Skeletal muscle tissue (tissue), 4 donors: ENCODE measurements around the gene SRD5A1. TPM values are rescaled to one million over a fixed set of nuclear protein-coding genes. Genes with fewer than 3 reads are reported as not detected.
A peak's percentile ranks its signal among the peaks of the same experiment; 100 is the strongest.

Experiments used
- H3K27ac ChIP-seq: one replicate; pipeline ENCODE4 v1.7.0; 2013; ENCODE audit warnings: mild to moderate bottlenecking, low read depth, low read length, inconsistent platforms
- H3K27me3 ChIP-seq, 3 donors: one replicate each; pipeline ENCODE4 v1.7.0; 2013; ENCODE audit warnings: low read length in 3 of 3; ENCODE audit not compliant: control insufficient read depth in 3 of 3, insufficient read depth in 3 of 3
- H3K36me3 ChIP-seq, 3 donors: one replicate each; pipeline ENCODE4 v1.7.0; 2013; ENCODE audit warnings: low read length in 3 of 3; ENCODE audit not compliant: control insufficient read depth in 3 of 3, insufficient read depth in 3 of 3
- H3K4me1 ChIP-seq, 3 donors: one replicate each; pipeline ENCODE4 v1.7.0; 2013; ENCODE audit warnings: low read length in 3 of 3, mild to moderate bottlenecking in 3 of 3; ENCODE audit not compliant: control insufficient read depth in 3 of 3, insufficient read depth in 3 of 3
- H3K4me3 ChIP-seq, 3 donors: one replicate each; pipeline ENCODE4 v1.7.0; 2013; ENCODE audit warnings: low read length in 3 of 3
- H3K9ac ChIP-seq, 3 donors: one replicate each; pipeline ENCODE4 v1.7.0; 2013; ENCODE audit warnings: low read length in 3 of 3, mild to moderate bottlenecking in 3 of 3, moderate library complexity in 2 of 3, low read depth in 1 of 3
- H3K9me3 ChIP-seq, 3 donors: one replicate each; pipeline ENCODE4 v1.7.0; 2013; ENCODE audit warnings: low read length in 3 of 3; ENCODE audit not compliant: control insufficient read depth in 3 of 3
- total RNA-seq: library from RNA; depleted of rRNA; stranded (reverse); fragments of >200 nt; gene quantifications from one replicate; pipeline ENCODE4 v1.2.3, GENCODE V29; 2014
- donor health status: Osteomylitis.

The SRD5A1 gene
- 4.2 TPM for total RNA-seq

GRCh38 chr5:6632888-6633468 is at the start of gene SRD5A1, which contains the start of gene NSUN2:
SRD5A1 (plus strand) TSS chr5:6633440; CDS start chr5:6633577, 137 bp downstream.
NSUN2 (minus strand) TSS chr5:6633044; CDS start chr5:6632979, 65 bp downstream.
- H3K27me3 ChIP-seq, result no peaks in the 10 kb centered on the region

GRCh38 chr5:6584101-6584645 is 49.1 kb upstream of the SRD5A1 start:
- no peak overlapping the region for H3K4me3 ChIP-seq
- peaks cover 15 to 21% (median 21%) of the 10 kb centered on the region in 3 donors for H3K27me3 ChIP-seq
- no peak overlapping the region for H3K9ac ChIP-seq
- no peak overlapping the region for H3K27ac ChIP-seq
- H3K36me3 ChIP-seq, result no peaks in the 10 kb centered on the region
- no peaks in the 10 kb centered on the region for H3K9me3 ChIP-seq
- peaks cover 4 to 6% (median 5%) of the 10 kb centered on the region in 3 donors for H3K4me1 ChIP-seq

More at GRCh38 chr5:6632888-6633468, at the start of gene SRD5A1, which contains the start of gene NSUN2:
- peaks cover 18 to 23% (median 21%) of the 10 kb centered on the region in 3 donors for H3K4me1 ChIP-seq
- H3K9ac ChIP-seq, result peak within 1 kb of the TSS; percentile 90 to 91 (median 90)
- peaks cover 17 to 22% (median 18%) of the 10 kb centered on the region in 3 donors for H3K36me3 ChIP-seq
- H3K27ac ChIP-seq, result peak within 1 kb of the TSS; percentile 92
- no peaks in the 10 kb centered on the region for H3K9me3 ChIP-seq
- H3K4me3 ChIP-seq, result peak within 1 kb of the TSS; percentile 84 to 95 (median 88)

- Histone ChIP-seq H3K36me3 (no peaks in the 10 kb centered on the region), H3K9ac (no peak overlapping the region), H3K9me3 (no peaks in the 10 kb centered on the region), H3K4me1 (peaks cover 4 to 6% (median 5%) of the 10 kb centered on the region in 3 donors), H3K27ac (no peak overlapping the region), H3K27me3 (peaks cover 15 to 21% (median 21%) of the 10 kb centered on the region in 3 donors), H3K4me3 (no peak overlapping the region)
Observed at GRCh38 chr5:6584727-6585126, 48.5 kb upstream of the SRD5A1 start.

- no peaks in the 10 kb centered on the region for H3K36me3 ChIP-seq
Observed at GRCh38 chr5:6585168-6585567, 48.1 kb upstream of the SRD5A1 start.

GRCh38 chr5:6585939-6586646 is 47.1 kb upstream of the SRD5A1 start:
- Histone ChIP-seq H3K9ac (no peak overlapping the region), H3K27me3 (peaks cover 15 to 21% (median 21%) of the 10 kb centered on the region in 3 donors), H3K4me1 (peaks cover 4 to 6% (median 5%) of the 10 kb centered on the region in 3 donors), H3K27ac (no peak overlapping the region), H3K4me3 (no peak overlapping the region), H3K36me3 (no peaks in the 10 kb centered on the region), H3K9me3 (no peaks in the 10 kb centered on the region)

More at GRCh38 chr5:6585168-6585567, 48.1 kb upstream of the SRD5A1 start:
- H3K4me1 ChIP-seq, result peaks cover 4 to 6% (median 5%) of the 10 kb centered on the region in 3 donors
- no peaks in the 10 kb centered on the region for H3K9me3 ChIP-seq
- H3K4me3 ChIP-seq, result no peak overlapping the region
- H3K27ac ChIP-seq, result no peak overlapping the region
- H3K27me3 ChIP-seq, result peaks cover 15 to 21% (median 21%) of the 10 kb centered on the region in 3 donors
- no peak overlapping the region for H3K9ac ChIP-seq

GRCh38 chr5:6586647-6587042 is 46.6 kb upstream of the SRD5A1 start:
- H3K4me3 ChIP-seq, result no peak overlapping the region
- H3K4me1 ChIP-seq, result peaks cover 4 to 6% (median 5%) of the 10 kb centered on the region in 3 donors
- H3K27me3 ChIP-seq, result peaks cover 15 to 21% (median 21%) of the 10 kb centered on the region in 3 donors
- no peak overlapping the region for H3K9ac ChIP-seq
- no peak overlapping the region for H3K27ac ChIP-seq
- no peaks in the 10 kb centered on the region for H3K9me3 ChIP-seq
- H3K36me3 ChIP-seq, result no peaks in the 10 kb centered on the region

GRCh38 chr5:6587171-6587570 is 46.1 kb upstream of the SRD5A1 start:
- H3K36me3 ChIP-seq, result no peaks in the 10 kb centered on the region
- H3K9me3 ChIP-seq, result no peaks in the 10 kb centered on the region
- peaks cover 4 to 6% (median 5%) of the 10 kb centered on the region in 3 donors for H3K4me1 ChIP-seq
- peaks cover 15 to 19% (median 16%) of the 10 kb centered on the region in 3 donors for H3K27me3 ChIP-seq
- H3K27ac ChIP-seq, result no peak overlapping the region
- no peak overlapping the region for H3K9ac ChIP-seq
- no peak overlapping the region for H3K4me3 ChIP-seq

GRCh38 chr5:6590581-6590980 is 42.7 kb upstream of the SRD5A1 start:
- Histone ChIP-seq H3K4me1 (no peaks in the 10 kb centered on the region), H3K36me3 (no peaks in the 10 kb centered on the region), H3K9ac (no peak overlapping the region), H3K27me3 (peaks cover 0 to 2% (median 0%) of the 10 kb centered on the region in 3 donors), H3K4me3 (no peak overlapping the region), H3K27ac (no peak overlapping the region), H3K9me3 (no peaks in the 10 kb centered on the region)

GRCh38 chr5:6591671-6592288 is 41.5 kb upstream of the SRD5A1 start:
- no peaks in the 10 kb centered on the region for H3K9me3 ChIP-seq
- H3K36me3 ChIP-seq, result peaks cover 0 to 6% (median 5%) of the 10 kb centered on the region in 3 donors
- H3K4me3 ChIP-seq, result no peak overlapping the region
- H3K27ac ChIP-seq, result no peak overlapping the region
- no peak overlapping the region for H3K9ac ChIP-seq
- no peaks in the 10 kb centered on the region for H3K4me1 ChIP-seq
- no peaks in the 10 kb centered on the region for H3K27me3 ChIP-seq
